A204.1 (cell line): ENCODE results near the gene NUP188.

Source experiments
- FAIRE-seq: peaks from 2 replicates; lab custom pipeline; 2012; peaks lifted over from hg19 to GRCh38; lab: Jason Lieb, UNC

The NUP188 gene

GRCh38 chr9:128913995-128914772 lies 33.3 kb upstream of the NUP188 start:
- FAIRE-seq, result no peak

- FAIRE-seq, result no peak
Observed at GRCh38 chr9:128916204-128916603, 31.3 kb upstream of the NUP188 start.

- FAIRE-seq, result no peak
Observed at GRCh38 chr9:128916745-128917144, 30.8 kb upstream of the NUP188 start.

GRCh38 chr9:128917151-128917849 lies 30.2 kb upstream of the NUP188 start:
- no peak for FAIRE-seq

- FAIRE-seq, result no peak
Observed at GRCh38 chr9:128918921-128919320, 28.6 kb upstream of the NUP188 start.

GRCh38 chr9:128919402-128920089 lies 28.0 kb upstream of the NUP188 start:
- no peak for FAIRE-seq

- no peak for FAIRE-seq
Observed at GRCh38 chr9:128920381-128921058, 27.0 kb upstream of the NUP188 start, which contains the start of gene PHYHD1. Gene PHYHD1 (plus strand): TSS chr9:128920982. CDS start chr9:128922324, 1,342 bp downstream.

- FAIRE-seq, result no peak
Observed at GRCh38 chr9:128921881-128922763, 25.4 kb upstream of the NUP188 start.

- no peak for FAIRE-seq
Observed at GRCh38 chr9:128923493-128923883, 24.0 kb upstream of the NUP188 start.

GRCh38 chr9:128927731-128928411 lies 19.6 kb upstream of the NUP188 start:
- no peak for FAIRE-seq

GRCh38 chr9:128928624-128929023 lies 18.9 kb upstream of the NUP188 start:
- no peak for FAIRE-seq

- no peak for FAIRE-seq
Observed at GRCh38 chr9:128929560-128929959, 17.9 kb upstream of the NUP188 start.

- no peak for FAIRE-seq
Observed at GRCh38 chr9:128933731-128934130, 13.8 kb upstream of the NUP188 start.

- no peak for FAIRE-seq
Observed at GRCh38 chr9:128936171-128936865, 11.2 kb upstream of the NUP188 start.

- no peak for FAIRE-seq
Observed at GRCh38 chr9:128937310-128938165, 10.0 kb upstream of the NUP188 start.

GRCh38 chr9:128940271-128940921 lies 7.1 kb upstream of the NUP188 start:
- no peak for FAIRE-seq

- FAIRE-seq, result no peak
Observed at GRCh38 chr9:128940946-128941755, 6.3 kb upstream of the NUP188 start.
